ENCODE measurements around the gene MAU2. TPM values are rescaled to one million over a fixed set of nuclear protein-coding genes. Genes with fewer than 3 reads are reported as not detected.

The MAU2 gene
- total and polyA plus RNA-seq, 4 donors: 7.5 to 31.0 (median 17.9) TPM

- Histone ChIP-seq H3K4me3 (ENCODE audit: low read depth in 1 of 3, low read length in 3 of 3) (peak within 1 kb of the TSS; percentile 91 to 98 (median 92)), H3K4me1 (ENCODE audit: control insufficient read depth in 4 of 4, insufficient read depth in 4 of 4, low read length in 3 of 4) (peaks cover 9 to 32% (median 24%) of the 10 kb centered on the region in 4 donors), H3K27ac (ENCODE audit: low read depth in 1 of 2, low read length in 2 of 2) (peak within 1 kb of the TSS; percentile 85 to 88), H3K36me3 (ENCODE audit: control insufficient read depth in 4 of 4, insufficient read depth in 3 of 4, low read depth in 1 of 4, low read length in 3 of 4) (no peaks in the 10 kb centered on the region), H3K9me3 (ENCODE audit: control insufficient read depth in 4 of 4, low read length in 3 of 4) (no peaks in the 10 kb centered on the region), H3K9ac (ENCODE audit: low read depth in 1 of 2, low read length in 2 of 2) (peak within 1 kb of the TSS; percentile 75 to 83), H3K27me3 (ENCODE audit: control insufficient read depth in 4 of 4, insufficient read depth in 4 of 4, low read length in 3 of 4) (no peaks in the 10 kb centered on the region)
- TF ChIP-seq HNF4A (conservative IDR thresholded peaks at IDR 0.05) (no peak), SP1 (IDR thresholded peaks at IDR 0.05) (peak; percentile 66), ZBTB33 (IDR thresholded peaks at IDR 0.05) (no peak), JUND (IDR thresholded peaks at IDR 0.05) (no peak), EGR1 (IDR thresholded peaks at IDR 0.05; ENCODE audit: low read depth in 2 of 2) (peak; percentile 15), NR2F2 (IDR thresholded peaks at IDR 0.05) (no peak), HNF4G (IDR thresholded peaks at IDR 0.05) (no peak), CTCF (IDR thresholded peaks at IDR 0.05; ENCODE audit: low read depth, low read length, missing input control) (peak; percentile 26), YY1 (IDR thresholded peaks at IDR 0.05) (no peak), MAX (IDR thresholded peaks at IDR 0.05) (peak; percentile 17), FOXA1 (IDR thresholded peaks at IDR 0.05) (peak; percentile 28), RAD21 (IDR thresholded peaks at IDR 0.05) (peak; percentile 35 to 63), FOXA2 (IDR thresholded peaks at IDR 0.05) (no peak), REST (IDR thresholded peaks at IDR 0.05) (peak; percentile 12), RXRA (IDR thresholded peaks at IDR 0.05) (peak in 1 of 2 donors; percentile 11), GABPA (IDR thresholded peaks at IDR 0.05 in 1 of 2, conservative IDR thresholded peaks at IDR 0.05 in 1 of 2) (peak in 1 of 2 donors; percentile 75), TAF1 (conservative IDR thresholded peaks at IDR 0.05) (no peak)
- TF ChIP-seq, protein P1, sequence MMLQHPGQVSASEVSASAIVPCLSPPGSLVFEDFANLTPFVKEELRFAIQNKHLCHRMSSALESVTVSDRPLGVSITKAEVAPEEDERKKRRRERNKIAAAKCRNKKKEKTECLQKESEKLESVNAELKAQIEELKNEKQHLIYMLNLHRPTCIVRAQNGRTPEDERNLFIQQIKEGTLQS (IDR thresholded peaks at IDR 0.05): no peak
- DNase-seq (ENCODE audit: low spot score): peak; percentile 98
- WGBS: 2% methylated on average over 90 of the region's 90 CpGs
These were observed 84.5 kb downstream of the MAU2 start, which contains the start of gene GATAD2A for GRCh38 chr19:19404879-19405860. Gene GATAD2A (plus strand): TSS chr19:19405675. CDS start chr19:19465346, 59,671 bp downstream.
